GM12801 (cell line): ENCODE measurements around the gene IST1.

Experiments used
- CTCF ChIP-seq: IDR thresholded peaks from one replicate; pipeline ENCODE4 v1.5.1; 2011; ENCODE audit warnings: control low read depth; ENCODE audit not compliant: insufficient read length; ENCODE audit errors: extremely low read depth

Gene IST1

GRCh38 chr16:71883168-71883848, 12.0 kb upstream of the IST1 start:
- TF ChIP-seq CTCF = no peak

- TF ChIP-seq CTCF = no peak
These were observed 11.3 kb upstream of the IST1 start, which contains the start of gene ZNF821 for GRCh38 chr16:71883849-71884638. Gene ZNF821 (minus strand): TSS chr16:71884182. CDS start chr16:71879946, 4,236 bp downstream.

- TF ChIP-seq CTCF = no peak
These were observed 10.1 kb upstream of the IST1 start for GRCh38 chr16:71885261-71885650.

GRCh38 chr16:71889147-71889546, 6.2 kb upstream of the IST1 start:
- no peak for TF ChIP-seq CTCF

- no peak for TF ChIP-seq CTCF
These were observed 1.5 kb upstream of the IST1 start for GRCh38 chr16:71893888-71894228.

GRCh38 chr16:71894229-71894920, 956 bp upstream of the IST1 start:
- no peak for TF ChIP-seq CTCF

GRCh38 chr16:71895679-71896365, 491 bp downstream of the IST1 start:
- TF ChIP-seq CTCF = no peak
